22Rv1 (cell line): ENCODE measurements around the gene TNFAIP8.

ENCODE experiments used
- ZFX ChIP-seq: fragments of 450-650 bp; IDR thresholded peaks from 2 replicates; pipeline ENCODE4 v1.6.1; 2017; ENCODE audit warnings: antibody characterized with exemption, borderline replicate concordance
- TF ChIP-seq, protein P1 (sequence below): fragments of 450-650 bp; IDR thresholded peaks from 2 replicates; pipeline ENCODE4 v1.5.1; 2017; ENCODE audit warnings: mild to moderate bottlenecking

DNA sequence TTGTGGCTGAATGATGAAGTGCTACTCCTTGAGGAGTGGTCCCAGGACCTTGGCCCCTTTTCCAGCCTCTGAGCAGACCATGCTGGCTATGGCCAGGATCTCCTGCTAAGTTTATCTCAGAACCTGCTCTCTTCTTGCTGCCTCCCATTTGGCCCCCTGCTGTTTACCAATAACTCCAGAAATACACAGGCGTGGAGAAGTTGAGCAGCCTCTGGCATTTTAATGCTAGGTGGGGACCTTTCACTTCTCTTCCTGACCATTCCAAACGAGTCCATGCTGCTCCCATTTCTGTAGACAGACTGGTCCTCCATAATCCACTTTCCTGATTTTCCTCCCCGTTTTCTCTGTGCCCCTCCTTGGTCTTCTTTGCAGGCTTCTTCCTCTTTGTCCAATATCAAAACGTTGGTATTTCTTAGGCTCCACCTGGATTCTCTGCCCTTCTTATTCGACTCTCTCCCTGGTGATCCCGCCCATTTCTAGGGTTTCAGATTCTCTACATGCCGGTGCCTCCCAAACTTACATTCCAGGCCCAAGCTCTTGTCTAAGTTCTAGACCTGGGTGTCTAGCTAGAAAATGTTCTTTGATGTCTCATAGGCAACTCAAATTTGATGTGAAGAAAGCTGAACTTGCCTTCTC is 33.4 kb upstream of the TNFAIP8 start:
- TF ChIP-seq, protein P1, sequence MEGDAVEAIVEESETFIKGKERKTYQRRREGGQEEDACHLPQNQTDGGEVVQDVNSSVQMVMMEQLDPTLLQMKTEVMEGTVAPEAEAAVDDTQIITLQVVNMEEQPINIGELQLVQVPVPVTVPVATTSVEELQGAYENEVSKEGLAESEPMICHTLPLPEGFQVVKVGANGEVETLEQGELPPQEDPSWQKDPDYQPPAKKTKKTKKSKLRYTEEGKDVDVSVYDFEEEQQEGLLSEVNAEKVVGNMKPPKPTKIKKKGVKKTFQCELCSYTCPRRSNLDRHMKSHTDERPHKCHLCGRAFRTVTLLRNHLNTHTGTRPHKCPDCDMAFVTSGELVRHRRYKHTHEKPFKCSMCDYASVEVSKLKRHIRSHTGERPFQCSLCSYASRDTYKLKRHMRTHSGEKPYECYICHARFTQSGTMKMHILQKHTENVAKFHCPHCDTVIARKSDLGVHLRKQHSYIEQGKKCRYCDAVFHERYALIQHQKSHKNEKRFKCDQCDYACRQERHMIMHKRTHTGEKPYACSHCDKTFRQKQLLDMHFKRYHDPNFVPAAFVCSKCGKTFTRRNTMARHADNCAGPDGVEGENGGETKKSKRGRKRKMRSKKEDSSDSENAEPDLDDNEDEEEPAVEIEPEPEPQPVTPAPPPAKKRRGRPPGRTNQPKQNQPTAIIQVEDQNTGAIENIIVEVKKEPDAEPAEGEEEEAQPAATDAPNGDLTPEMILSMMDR: no peak
- no peak for TF ChIP-seq ZFX
